Measurements from ENCODE around the gene TRIM49C.
"Not testable (repeated sequence)": the region's sequence is repeated elsewhere in the genome, so short reads cannot be mapped to it uniquely, and the experiment has no call there.

Gene TRIM49C

GRCh38 chr11:90030806-90031205 lies at the start of gene TRIM49C:
Gene TRIM49C (plus strand): TSS chr11:90031106. CDS start chr11:90035212, 4,106 bp downstream.
- not testable (repeated sequence) for H4K20me1 ChIP-seq (ENCODE audit: insufficient read depth, low read length); H2AFZ ChIP-seq (ENCODE audit: low read depth, low read length); H3K79me2 ChIP-seq (ENCODE audit: low read length); H3K9me3 ChIP-seq (ENCODE audit: insufficient read depth, low read length); H3K27me3 ChIP-seq (ENCODE audit: low read depth, low read length); H3K4me1 ChIP-seq (ENCODE audit: low read length); H3K4me2 ChIP-seq (ENCODE audit: low read length); H3K9ac ChIP-seq (ENCODE audit: low read length); H3K4me3 ChIP-seq (ENCODE audit: low read length); H3K36me3 ChIP-seq (replicated peaks; ENCODE audit: low read depth, low read length); H3K27ac ChIP-seq (ENCODE audit: low read length)

DNA sequence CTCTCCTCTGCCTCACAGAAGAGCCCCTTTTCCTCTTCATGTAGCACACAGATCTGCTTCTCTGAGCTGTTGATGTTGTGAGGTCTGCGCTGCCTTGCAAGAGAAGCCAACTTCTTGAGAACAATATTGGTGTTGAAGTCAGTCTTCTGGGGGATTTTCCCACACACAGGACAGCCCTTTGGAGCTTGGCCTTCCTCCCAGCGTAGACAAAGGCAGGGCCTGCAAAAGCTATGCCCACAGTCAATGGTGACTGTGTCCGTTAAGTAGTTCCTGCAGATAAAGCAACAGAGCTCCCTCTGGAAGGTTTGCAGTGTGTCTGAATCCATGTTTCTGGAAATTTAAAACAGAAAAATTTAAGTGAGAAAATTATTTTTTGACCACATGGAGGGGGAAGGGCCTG lies 6.7 kb upstream of the TRIM49C start:
- H3K27me3 ChIP-seq (ENCODE audit: low read depth, low read length); H3K9me3 ChIP-seq (ENCODE audit: insufficient read depth, low read length); H3K4me3 ChIP-seq (ENCODE audit: low read length); H3K4me2 ChIP-seq (ENCODE audit: low read length); H3K4me1 ChIP-seq (ENCODE audit: low read length); H4K20me1 ChIP-seq (ENCODE audit: insufficient read depth, low read length); H2AFZ ChIP-seq (ENCODE audit: low read depth, low read length); H3K9ac ChIP-seq (ENCODE audit: low read length); H3K36me3 ChIP-seq (replicated peaks; ENCODE audit: low read depth, low read length); H3K27ac ChIP-seq (ENCODE audit: low read length); H3K79me2 ChIP-seq (ENCODE audit: low read length): not testable (repeated sequence)

DNA sequence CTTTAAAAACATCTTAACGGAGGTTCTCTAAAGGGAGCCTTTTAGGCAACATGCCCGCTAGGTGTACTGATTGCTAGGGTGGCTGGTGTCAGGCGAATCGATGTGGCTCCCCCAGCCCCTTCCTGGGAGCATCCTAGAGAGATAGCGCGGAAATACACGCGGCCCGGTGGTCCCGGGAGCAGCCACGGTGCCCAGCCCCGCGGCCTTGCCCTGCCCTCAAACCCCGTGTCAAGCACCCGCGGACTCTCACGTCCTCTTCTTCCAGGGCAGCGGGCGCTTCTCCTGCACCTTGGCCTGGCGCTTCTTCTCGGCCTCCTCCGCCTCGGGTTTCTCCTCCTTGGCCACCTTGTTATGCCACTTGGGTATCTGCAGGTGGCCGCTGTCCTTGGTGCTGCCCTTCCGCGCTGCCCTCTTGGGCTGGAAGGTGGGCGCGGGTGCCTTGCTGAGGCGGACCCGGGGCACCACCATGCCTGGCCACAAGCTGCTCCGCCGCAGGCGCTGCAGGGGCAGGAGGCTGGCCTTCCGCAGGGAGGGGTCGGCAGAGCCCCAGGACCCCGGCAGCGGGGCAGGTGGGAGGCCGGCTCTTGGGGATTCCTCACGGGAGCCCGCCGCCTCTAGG lies 20.8 kb downstream of the TRIM49C start:
- not testable (repeated sequence) for H3K4me2 ChIP-seq (ENCODE audit: low read length); H3K36me3 ChIP-seq (replicated peaks; ENCODE audit: low read depth, low read length); H3K27me3 ChIP-seq (ENCODE audit: low read depth, low read length); H4K20me1 ChIP-seq (ENCODE audit: insufficient read depth, low read length); H2AFZ ChIP-seq (ENCODE audit: low read depth, low read length); H3K4me1 ChIP-seq (ENCODE audit: low read length); H3K27ac ChIP-seq (ENCODE audit: low read length); H3K4me3 ChIP-seq (ENCODE audit: low read length); H3K9ac ChIP-seq (ENCODE audit: low read length); H3K79me2 ChIP-seq (ENCODE audit: low read length); H3K9me3 ChIP-seq (ENCODE audit: insufficient read depth, low read length)

DNA sequence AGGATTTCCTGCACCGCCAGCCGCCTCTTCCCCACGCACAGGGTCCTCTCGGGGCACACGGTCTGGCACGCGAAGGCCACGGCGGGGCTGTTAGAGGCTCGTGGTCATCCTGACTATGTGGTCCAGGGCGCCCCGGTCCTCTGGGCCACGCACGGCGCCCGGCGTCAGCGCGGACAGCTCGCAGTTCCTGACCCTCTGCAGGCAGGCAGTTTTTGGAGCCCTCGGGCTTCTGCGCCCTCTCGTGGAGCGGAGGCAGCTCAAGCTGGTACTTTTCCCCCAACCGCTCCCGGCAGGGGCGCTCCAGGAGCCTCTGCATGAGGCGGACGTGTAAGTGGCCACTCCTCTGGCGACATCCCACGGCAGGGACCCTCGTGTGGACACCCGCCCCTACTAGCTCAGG lies 21.4 kb downstream of the TRIM49C start:
- H4K20me1 ChIP-seq (ENCODE audit: insufficient read depth, low read length); H3K4me1 ChIP-seq (ENCODE audit: low read length); H3K79me2 ChIP-seq (ENCODE audit: low read length); H3K9me3 ChIP-seq (ENCODE audit: insufficient read depth, low read length); H3K4me2 ChIP-seq (ENCODE audit: low read length); H3K27me3 ChIP-seq (ENCODE audit: low read depth, low read length); H3K4me3 ChIP-seq (ENCODE audit: low read length); H3K36me3 ChIP-seq (replicated peaks; ENCODE audit: low read depth, low read length); H2AFZ ChIP-seq (ENCODE audit: low read depth, low read length); H3K9ac ChIP-seq (ENCODE audit: low read length); H3K27ac ChIP-seq (ENCODE audit: low read length): not testable (repeated sequence)

DNA sequence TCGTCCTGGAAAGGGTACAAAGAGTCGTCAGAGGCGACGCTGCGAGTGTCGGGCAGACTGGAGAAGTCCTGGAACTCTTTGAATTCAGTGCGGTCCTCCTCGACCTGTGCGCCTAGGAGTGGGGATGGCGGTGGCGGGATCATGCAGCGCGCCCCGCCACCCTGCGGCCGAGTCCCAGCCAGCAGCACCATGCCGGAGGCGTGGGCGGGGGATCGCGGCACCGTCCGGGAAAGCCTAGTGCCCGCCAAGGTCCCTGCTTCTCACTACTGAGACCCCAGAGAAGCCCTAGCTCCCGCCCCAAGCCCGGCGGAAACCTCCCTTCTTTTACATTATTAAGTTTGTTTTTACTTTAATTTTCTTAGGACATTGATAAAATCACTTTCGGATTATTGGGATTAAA lies 22.6 kb downstream of the TRIM49C start:
- H3K4me3 ChIP-seq (ENCODE audit: low read length); H3K27me3 ChIP-seq (ENCODE audit: low read depth, low read length); H3K9ac ChIP-seq (ENCODE audit: low read length); H3K79me2 ChIP-seq (ENCODE audit: low read length); H3K4me2 ChIP-seq (ENCODE audit: low read length); H3K36me3 ChIP-seq (replicated peaks; ENCODE audit: low read depth, low read length); H2AFZ ChIP-seq (ENCODE audit: low read depth, low read length); H3K9me3 ChIP-seq (ENCODE audit: insufficient read depth, low read length); H3K4me1 ChIP-seq (ENCODE audit: low read length); H3K27ac ChIP-seq (ENCODE audit: low read length); H4K20me1 ChIP-seq (ENCODE audit: insufficient read depth, low read length): not testable (repeated sequence)

- not testable (repeated sequence) for H3K9ac ChIP-seq (ENCODE audit: low read length); H3K4me3 ChIP-seq (ENCODE audit: low read length); H3K79me2 ChIP-seq (ENCODE audit: low read length); H3K4me1 ChIP-seq (ENCODE audit: low read length); H2AFZ ChIP-seq (ENCODE audit: low read depth, low read length); H4K20me1 ChIP-seq (ENCODE audit: insufficient read depth, low read length); H3K36me3 ChIP-seq (replicated peaks; ENCODE audit: low read depth, low read length); H3K4me2 ChIP-seq (ENCODE audit: low read length); H3K9me3 ChIP-seq (ENCODE audit: insufficient read depth, low read length); H3K27me3 ChIP-seq (ENCODE audit: low read depth, low read length); H3K27ac ChIP-seq (ENCODE audit: low read length)
Observed at GRCh38 chr11:90085650-90086049, 54.7 kb downstream of the TRIM49C start, which contains the start of gene UBTFL1. Gene UBTFL1 (plus strand): TSS chr11:90085950. CDS start chr11:90085950, 0 bp downstream.

- not testable (repeated sequence) for H3K9ac ChIP-seq (ENCODE audit: low read length); H3K27ac ChIP-seq (ENCODE audit: low read length); H3K27me3 ChIP-seq (ENCODE audit: low read depth, low read length); H3K4me2 ChIP-seq (ENCODE audit: low read length); H2AFZ ChIP-seq (ENCODE audit: low read depth, low read length); H3K4me1 ChIP-seq (ENCODE audit: low read length); H3K9me3 ChIP-seq (ENCODE audit: insufficient read depth, low read length); H3K79me2 ChIP-seq (ENCODE audit: low read length); H4K20me1 ChIP-seq (ENCODE audit: insufficient read depth, low read length); H3K4me3 ChIP-seq (ENCODE audit: low read length); H3K36me3 ChIP-seq (replicated peaks; ENCODE audit: low read depth, low read length)
Observed at GRCh38 chr11:90088731-90089130, 57.8 kb downstream of the TRIM49C start.
